Skeletal muscle tissue (tissue), 4 donors: ENCODE measurements around the gene FKBP15. TPM values are rescaled to one million over a fixed set of nuclear protein-coding genes. Genes with fewer than 3 reads are reported as not detected.
"Not testable (repeated sequence)": the region's sequence is repeated elsewhere in the genome, so short reads cannot be mapped to it uniquely, and the experiment has no call there.

Experiments used
- H3K27ac ChIP-seq: one replicate; pipeline ENCODE4 v1.7.0; 2013; ENCODE audit warnings: mild to moderate bottlenecking, low read depth, low read length, inconsistent platforms
- H3K27me3 ChIP-seq, 3 donors: one replicate each; pipeline ENCODE4 v1.7.0; 2013; ENCODE audit warnings: low read length in 3 of 3; ENCODE audit not compliant: control insufficient read depth in 3 of 3, insufficient read depth in 3 of 3
- H3K36me3 ChIP-seq, 3 donors: one replicate each; pipeline ENCODE4 v1.7.0; 2013; ENCODE audit warnings: low read length in 3 of 3; ENCODE audit not compliant: control insufficient read depth in 3 of 3, insufficient read depth in 3 of 3
- H3K4me1 ChIP-seq, 3 donors: one replicate each; pipeline ENCODE4 v1.7.0; 2013; ENCODE audit warnings: low read length in 3 of 3, mild to moderate bottlenecking in 3 of 3; ENCODE audit not compliant: control insufficient read depth in 3 of 3, insufficient read depth in 3 of 3
- H3K4me3 ChIP-seq, 3 donors: one replicate each; pipeline ENCODE4 v1.7.0; 2013; ENCODE audit warnings: low read length in 3 of 3
- H3K9ac ChIP-seq, 3 donors: one replicate each; pipeline ENCODE4 v1.7.0; 2013; ENCODE audit warnings: low read length in 3 of 3, mild to moderate bottlenecking in 3 of 3, moderate library complexity in 2 of 3, low read depth in 1 of 3
- H3K9me3 ChIP-seq, 3 donors: one replicate each; pipeline ENCODE4 v1.7.0; 2013; ENCODE audit warnings: low read length in 3 of 3; ENCODE audit not compliant: control insufficient read depth in 3 of 3
- total RNA-seq: library from RNA; depleted of rRNA; stranded (reverse); fragments of >200 nt; gene quantifications from one replicate; pipeline ENCODE4 v1.2.3, GENCODE V29; 2014
- donor health status: Osteomylitis.

The FKBP15 gene
- total RNA-seq, 1 donor from 2014 or later, result 11.5 TPM

- Histone ChIP-seq H3K27ac (no peak overlapping the region), H3K9ac (no peak overlapping the region), H3K9me3 (no peaks in the 10 kb centered on the region), H3K36me3 (no peaks in the 10 kb centered on the region), H3K4me1 (no peaks in the 10 kb centered on the region), H3K27me3 (peaks cover 4 to 6% (median 5%) of the 10 kb centered on the region in 3 donors), H3K4me3 (no peak overlapping the region)
These were observed 77.4 kb downstream of the FKBP15 start for GRCh38 chr9:113143432-113144227.

DNA sequence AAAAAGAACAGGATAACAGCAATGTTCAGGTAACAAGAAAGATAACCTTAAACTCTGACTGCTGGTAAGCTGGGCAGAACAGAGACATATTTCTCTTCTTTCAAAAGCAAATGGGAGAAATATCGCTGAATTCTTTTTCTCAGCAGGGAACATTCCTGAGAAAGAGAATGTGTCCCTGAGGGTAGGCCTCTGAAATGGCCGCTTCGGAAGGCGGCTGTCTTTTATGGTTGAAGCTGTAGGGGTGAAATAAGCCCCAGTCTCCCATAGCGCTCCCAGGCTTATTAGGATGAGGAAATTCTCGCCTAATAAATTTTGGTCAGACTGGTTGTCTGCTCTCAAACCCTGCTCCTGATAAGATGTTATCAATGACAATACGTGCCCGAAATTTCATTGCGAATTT lies 80.2 kb downstream of the FKBP15 start:
- not testable (repeated sequence) for H3K27me3 ChIP-seq, H3K9me3 ChIP-seq, H3K36me3 ChIP-seq, H3K27ac ChIP-seq, H3K4me1 ChIP-seq, H3K9ac ChIP-seq, H3K4me3 ChIP-seq

DNA sequence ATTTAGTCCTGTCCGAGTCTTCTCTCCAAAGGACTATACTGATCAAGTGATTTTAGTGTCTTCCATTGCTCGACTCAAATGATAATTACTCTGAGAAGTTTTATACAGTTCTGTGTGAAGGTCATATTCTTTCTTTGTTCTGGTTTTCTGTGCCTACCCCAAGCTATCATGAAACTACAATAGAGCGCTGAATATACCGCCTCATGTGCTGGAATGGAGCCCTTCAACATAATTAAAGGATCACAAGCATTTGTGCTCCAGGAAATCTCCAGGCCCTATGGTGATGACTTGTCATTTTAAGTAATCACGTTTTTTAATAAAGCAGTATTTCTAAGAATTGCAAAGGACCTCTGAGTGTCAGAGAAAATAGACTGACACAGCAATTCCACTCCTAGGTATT lies 81.1 kb downstream of the FKBP15 start:
- Histone ChIP-seq H3K36me3 (no peaks in the 10 kb centered on the region), H3K9me3 (no peaks in the 10 kb centered on the region), H3K27me3 (peaks cover 2 to 8% (median 4%) of the 10 kb centered on the region in 3 donors), H3K4me3 (no peak overlapping the region), H3K27ac (no peak overlapping the region), H3K4me1 (no peaks in the 10 kb centered on the region), H3K9ac (no peak overlapping the region)

DNA sequence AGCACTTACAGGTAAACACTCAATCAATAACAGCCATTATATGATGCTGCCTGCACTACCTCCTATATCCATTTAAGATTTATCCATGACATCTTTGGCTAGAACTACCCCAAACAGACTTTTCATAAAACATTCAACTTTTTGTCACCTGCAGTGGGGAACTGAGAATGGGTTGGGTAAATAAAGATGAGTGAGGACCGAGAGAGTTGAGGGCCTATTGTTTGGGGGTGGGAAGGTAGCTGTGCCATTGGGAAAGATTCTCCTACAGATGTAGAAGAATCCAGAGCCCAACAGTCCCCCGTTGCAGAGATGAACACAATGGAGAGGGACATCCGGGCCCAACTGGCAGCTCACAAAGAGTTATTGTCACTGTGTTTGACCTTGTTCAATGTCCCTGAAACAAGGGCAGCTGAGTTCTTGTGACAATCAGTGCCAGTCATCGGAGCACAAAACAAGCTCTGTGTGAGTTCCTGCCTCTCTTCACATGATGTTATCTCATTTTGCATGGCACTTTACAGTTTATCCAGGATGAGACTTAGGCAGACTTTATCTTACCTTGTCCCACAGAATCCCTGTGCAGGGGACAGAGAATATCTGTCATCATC lies 81.8 kb downstream of the FKBP15 start:
- peaks cover 0 to 4% (median 3%) of the 10 kb centered on the region in 3 donors for H3K27me3 ChIP-seq
- H3K36me3 ChIP-seq, result no peaks in the 10 kb centered on the region
- no peaks in the 10 kb centered on the region for H3K4me1 ChIP-seq
- H3K27ac ChIP-seq, result no peak overlapping the region
- H3K4me3 ChIP-seq, result no peak overlapping the region
- H3K9ac ChIP-seq, result no peak overlapping the region
- H3K9me3 ChIP-seq, result no peaks in the 10 kb centered on the region

- no peaks in the 10 kb centered on the region for H3K4me1 ChIP-seq
- H3K9me3 ChIP-seq, result no peaks in the 10 kb centered on the region
- no peak overlapping the region for H3K9ac ChIP-seq
- no peaks in the 10 kb centered on the region for H3K36me3 ChIP-seq
- peaks cover 0 to 4% (median 3%) of the 10 kb centered on the region in 3 donors for H3K27me3 ChIP-seq
- H3K4me3 ChIP-seq, result no peak overlapping the region
- no peak overlapping the region for H3K27ac ChIP-seq
These were observed 82.3 kb downstream of the FKBP15 start for GRCh38 chr9:113138760-113139159.

GRCh38 chr9:113137196-113138168 lies 83.6 kb downstream of the FKBP15 start:
- Histone ChIP-seq H3K36me3 (no peaks in the 10 kb centered on the region), H3K27me3 (peaks cover 0 to 4% (median 3%) of the 10 kb centered on the region in 3 donors), H3K4me1 (no peaks in the 10 kb centered on the region), H3K4me3 (no peak overlapping the region), H3K9ac (no peak overlapping the region), H3K27ac (no peak overlapping the region), H3K9me3 (no peaks in the 10 kb centered on the region)

- no peak overlapping the region for H3K4me3 ChIP-seq
- no peaks in the 10 kb centered on the region for H3K9me3 ChIP-seq
- no peaks in the 10 kb centered on the region for H3K36me3 ChIP-seq
- no peak overlapping the region for H3K27ac ChIP-seq
- H3K4me1 ChIP-seq, result no peaks in the 10 kb centered on the region
- peaks cover 0 to 12% (median 8%) of the 10 kb centered on the region in 3 donors for H3K27me3 ChIP-seq
- no peak overlapping the region for H3K9ac ChIP-seq
These were observed 89.4 kb downstream of the FKBP15 start for GRCh38 chr9:113131689-113132151.

GRCh38 chr9:113129884-113130283 lies 91.2 kb downstream of the FKBP15 start:
- Histone ChIP-seq H3K4me1 (no peaks in the 10 kb centered on the region), H3K36me3 (no peaks in the 10 kb centered on the region), H3K9me3 (no peaks in the 10 kb centered on the region), H3K27me3 (peaks cover 0 to 12% (median 8%) of the 10 kb centered on the region in 3 donors), H3K4me3 (no peak overlapping the region), H3K9ac (no peak overlapping the region), H3K27ac (no peak overlapping the region)

GRCh38 chr9:113129466-113129865 lies 91.6 kb downstream of the FKBP15 start:
- H3K27ac ChIP-seq, result no peak overlapping the region
- H3K9me3 ChIP-seq, result no peaks in the 10 kb centered on the region
- H3K27me3 ChIP-seq, result peaks cover 0 to 12% (median 8%) of the 10 kb centered on the region in 3 donors
- H3K4me1 ChIP-seq, result no peaks in the 10 kb centered on the region
- H3K9ac ChIP-seq, result no peak overlapping the region
- no peak overlapping the region for H3K4me3 ChIP-seq
- H3K36me3 ChIP-seq, result no peaks in the 10 kb centered on the region
